Activated CD8-positive, alpha-beta T cell treated with anti-CD3 and anti-CD28 coated beads for 36 hours (primary cell): Measurements from ENCODE around the gene GNG4. TPM values are rescaled to one million over a fixed set of nuclear protein-coding genes. Genes with fewer than 3 reads are reported as not detected.
A peak's percentile ranks its signal among the peaks of the same experiment; 100 is the strongest.

Experiments used
- ATAC-seq: fragments of 200-7000 bp; cut with Tn5 transposase; one replicate; pipeline ENCODE4 v1.10.0; 2021; ENCODE audit warnings: mild to moderate bottlenecking, moderate library complexity
- CTCF ChIA-PET: fragments of 350-600 bp; sonication (Branson Sonifier 250); formaldehyde crosslinking; loops from one replicate; lab custom pipeline; 2021; ENCODE audit warnings: antibody characterized with exemption; lab: Charles Lee
- POLR2A ChIA-PET: fragments of 350-600 bp; sonication (Branson Sonifier 250); formaldehyde crosslinking; loops from one replicate; lab custom pipeline; 2021; ENCODE audit warnings: antibody characterized with exemption; lab: Charles Lee
- DNase-seq: peaks from one replicate; pipeline ENCODE4 v3.0.0-alpha.2; 2020
- H3K27ac Mint-ChIP-seq: one replicate; pipeline ENCODE4 v1.8.0; 2021; ENCODE audit warnings: mild to moderate bottlenecking, mixed read lengths
- H3K27me3 Mint-ChIP-seq: one replicate; pipeline ENCODE4 v1.8.0; 2021; ENCODE audit warnings: mixed read lengths
- H3K36me3 Mint-ChIP-seq: one replicate; pipeline ENCODE4 v1.8.0; 2021; ENCODE audit warnings: low read depth, mixed read lengths
- H3K4me1 Mint-ChIP-seq: one replicate; pipeline ENCODE4 v1.8.0; 2021; ENCODE audit warnings: low read depth, mixed read lengths
- H3K4me3 Mint-ChIP-seq: one replicate; pipeline ENCODE4 v1.8.0; 2021; ENCODE audit warnings: mild to moderate bottlenecking, moderate library complexity, mixed read lengths
- H3K9me3 Mint-ChIP-seq: one replicate; pipeline ENCODE4 v1.8.0; 2021; ENCODE audit warnings: mixed read lengths
- intact Hi-C: fragments of 100-400 bp; cut with micrococcal nuclease; formaldehyde crosslinking; loops from one replicate; pipeline ENCODE4 v1.10.0; 2022
- total RNA-seq, 2 experiments: library from RNA; stranded (reverse); gene quantifications; one replicate each; pipeline ENCODE4 v1.2.3, GENCODE V29; 2021
- TF ChIP-seq, protein P1 (sequence below): fragments of 200-600 bp; IDR thresholded peaks from one replicate; pipeline ENCODE4 v1.8.0; 2022; ENCODE audit warnings: antibody characterized with exemption, mild to moderate bottlenecking

GNG4 gene
- total RNA-seq, 2 experiments from 2014 or later = 2.2 to 2.3 TPM

DNA sequence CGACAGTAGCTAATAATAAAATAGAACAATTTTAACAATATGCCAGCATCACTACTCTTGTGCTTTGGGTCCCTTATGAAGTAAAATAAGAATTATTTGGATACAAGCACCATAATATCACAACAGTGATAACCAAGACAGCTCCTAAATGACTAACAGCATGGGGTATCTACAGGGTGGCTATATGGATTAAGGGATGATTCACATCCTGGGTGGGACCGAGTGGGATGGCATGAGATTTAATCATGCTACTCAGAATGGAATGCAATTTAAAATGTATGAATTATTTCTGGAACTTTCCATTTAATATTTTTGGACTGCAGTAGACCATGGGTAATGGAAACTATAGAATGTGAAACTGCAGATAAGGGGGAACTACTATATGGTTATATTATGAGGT lies 117.2 kb downstream of the GNG4 start:
- H3K36me3 Mint-ChIP-seq = no peaks in the 10 kb centered on the region
- peaks cover 3% of the 10 kb centered on the region for H3K27me3 Mint-ChIP-seq
- H3K9me3 Mint-ChIP-seq = no peaks in the 10 kb centered on the region
- intact Hi-C loops = no loop called here
- DNase-seq (no peak), ATAC-seq (no peak)
- H3K4me1 Mint-ChIP-seq = peaks cover 2% of the 10 kb centered on the region
- no peak overlapping the region for H3K27ac Mint-ChIP-seq
- H3K4me3 Mint-ChIP-seq = no peak overlapping the region
- ChIA-PET POLR2A (interaction anchor here (1.6 kb wide), 1 partner anchor 15 kb away, joined by 3 read pairs; no protein-coding TSS in a partner anchor), CTCF (interaction anchor here (1.0 to 2.1 kb wide), 2 partner anchors 18 to 26 kb away, joined by 3 to 7 read pairs; no protein-coding TSS in a partner anchor)
- TF ChIP-seq, protein P1, sequence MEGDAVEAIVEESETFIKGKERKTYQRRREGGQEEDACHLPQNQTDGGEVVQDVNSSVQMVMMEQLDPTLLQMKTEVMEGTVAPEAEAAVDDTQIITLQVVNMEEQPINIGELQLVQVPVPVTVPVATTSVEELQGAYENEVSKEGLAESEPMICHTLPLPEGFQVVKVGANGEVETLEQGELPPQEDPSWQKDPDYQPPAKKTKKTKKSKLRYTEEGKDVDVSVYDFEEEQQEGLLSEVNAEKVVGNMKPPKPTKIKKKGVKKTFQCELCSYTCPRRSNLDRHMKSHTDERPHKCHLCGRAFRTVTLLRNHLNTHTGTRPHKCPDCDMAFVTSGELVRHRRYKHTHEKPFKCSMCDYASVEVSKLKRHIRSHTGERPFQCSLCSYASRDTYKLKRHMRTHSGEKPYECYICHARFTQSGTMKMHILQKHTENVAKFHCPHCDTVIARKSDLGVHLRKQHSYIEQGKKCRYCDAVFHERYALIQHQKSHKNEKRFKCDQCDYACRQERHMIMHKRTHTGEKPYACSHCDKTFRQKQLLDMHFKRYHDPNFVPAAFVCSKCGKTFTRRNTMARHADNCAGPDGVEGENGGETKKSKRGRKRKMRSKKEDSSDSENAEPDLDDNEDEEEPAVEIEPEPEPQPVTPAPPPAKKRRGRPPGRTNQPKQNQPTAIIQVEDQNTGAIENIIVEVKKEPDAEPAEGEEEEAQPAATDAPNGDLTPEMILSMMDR = no peak

GRCh38 chr1:235527196-235527814 lies 122.3 kb downstream of the GNG4 start:
- intact Hi-C loops = no loop called here
- Mint-ChIP-seq H3K27ac (no peak overlapping the region), H3K4me1 (no peaks in the 10 kb centered on the region), H3K36me3 (no peaks in the 10 kb centered on the region), H3K9me3 (no peaks in the 10 kb centered on the region), H3K27me3 (no peaks in the 10 kb centered on the region), H3K4me3 (no peak overlapping the region)
- CTCF ChIA-PET = interaction anchor here (0.8 to 5.8 kb wide), 6 partner anchors 12 to 445 kb away, joined by 3 to 35 read pairs (median 6); no protein-coding TSS in a partner anchor
- DNase-seq (no peak), ATAC-seq (no peak)
- POLR2A ChIA-PET = no interaction called here
- TF ChIP-seq, protein P1 = no peak

DNA sequence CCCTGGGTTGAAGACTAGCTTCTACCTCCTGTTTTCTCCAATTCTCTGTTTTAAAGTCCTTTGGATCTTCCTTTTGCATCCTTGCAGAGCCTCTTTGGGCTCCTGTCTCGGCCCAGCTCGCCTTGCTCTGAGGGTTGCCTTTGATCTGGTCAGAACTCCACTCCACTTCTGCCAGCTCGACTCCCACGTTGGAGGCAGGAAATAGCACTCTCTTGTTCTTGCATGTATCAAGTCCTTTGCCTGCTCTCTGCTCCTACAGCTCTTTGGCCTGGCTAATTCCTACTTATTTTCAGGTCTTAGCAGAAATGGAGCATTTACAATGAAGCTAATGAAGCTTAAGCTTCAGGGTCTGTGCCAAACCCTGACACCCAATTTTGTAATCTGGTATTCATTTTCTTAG lies 124.3 kb downstream of the GNG4 start:
- no peak overlapping the region for H3K27ac Mint-ChIP-seq
- no peaks in the 10 kb centered on the region for H3K4me1 Mint-ChIP-seq
- CTCF ChIA-PET = interaction anchor here (5.8 kb wide), 1 partner anchor 10 kb away, joined by 35 read pairs; no protein-coding TSS in a partner anchor
- POLR2A ChIA-PET = no interaction called here
- H3K27me3 Mint-ChIP-seq = no peaks in the 10 kb centered on the region
- H3K9me3 Mint-ChIP-seq = no peaks in the 10 kb centered on the region
- intact Hi-C loops = no loop called here
- DNase-seq = no peak
- TF ChIP-seq, protein P1 = no peak
- no peak for ATAC-seq
- H3K36me3 Mint-ChIP-seq = no peaks in the 10 kb centered on the region
- H3K4me3 Mint-ChIP-seq = no peak overlapping the region

GRCh38 chr1:235516862-235517446 lies 132.6 kb downstream of the GNG4 start:
- no peak overlapping the region for H3K27ac Mint-ChIP-seq
- CTCF ChIA-PET = interaction anchor here (1.1 to 4.4 kb wide), 6 partner anchors 10 to 391 kb away, joined by 3 to 35 read pairs (median 3); no protein-coding TSS in a partner anchor

More at GRCh38 chr1:235516862-235517446, 132.6 kb downstream of the GNG4 start:
- no peaks in the 10 kb centered on the region for H3K36me3 Mint-ChIP-seq
- H3K27me3 Mint-ChIP-seq = peaks cover 1% of the 10 kb centered on the region
- no peak overlapping the region for H3K4me3 Mint-ChIP-seq
- POLR2A ChIA-PET = interaction anchor here (1.1 kb wide), 1 partner anchor 16 kb away, joined by 3 read pairs; no protein-coding TSS in a partner anchor
- DNase-seq = no peak
- peaks cover 2% of the 10 kb centered on the region for H3K4me1 Mint-ChIP-seq
- no peaks in the 10 kb centered on the region for H3K9me3 Mint-ChIP-seq
- ATAC-seq = peak; percentile 42
- TF ChIP-seq, protein P1 = no peak
- intact Hi-C loops = loop anchor here (10.0 kb wide), 1 partner anchor 218 kb away; no protein-coding TSS in a partner anchor
